PC-3 (cell line): ENCODE measurements around the gene SMC1A. TPM values are rescaled to one million over a fixed set of nuclear protein-coding genes. Genes with fewer than 3 reads are reported as not detected.

Source experiments
- ATAC-seq: fragments of 200-7000 bp; cut with Tn5 transposase; 2 replicates; pipeline ENCODE4 v1.9.1; 2020; ENCODE audit warnings: mild to moderate bottlenecking, moderate library complexity
- BruUV-seq: library from RNA; stranded (reverse); fragments of 400-500 nt; replicated peaks from 2 replicates; lab custom pipeline; 2021; lab: Mats Ljungman, UMichigan
- CTCF ChIA-PET: fragments of 300-600 bp; sonication (Branson Sonifier 250); formaldehyde crosslinking; loops from one replicate; lab custom pipeline; 2022; ENCODE audit warnings: antibody characterized with exemption; lab: Charles Lee
- POLR2A ChIA-PET: fragments of 300-600 bp; sonication (Branson Sonifier 250); formaldehyde crosslinking; loops from one replicate; lab custom pipeline; 2022; ENCODE audit warnings: antibody characterized with exemption; ENCODE audit not compliant: unreplicated experiment; lab: Charles Lee
- DNase-seq: peaks from one replicate; pipeline ENCODE4 v3.0.0-alpha.2; 2015
- H2AFZ ChIP-seq: fragments of 300-600 bp; sonication (generic); 2 replicates; pipeline ENCODE4 v1.6.0; 2016; ENCODE audit warnings: antibody characterized with exemption, low read length
- H3F3A ChIP-seq: fragments of 300-600 bp; sonication (generic); one replicate; pipeline ENCODE4 v1.6.0; 2017; ENCODE audit warnings: antibody characterized with exemption, low read length, control low read depth, mild to moderate bottlenecking; ENCODE audit not compliant: unreplicated experiment
- H3K27ac ChIP-seq: fragments of 300-600 bp; sonication (generic); 2 replicates; pipeline ENCODE4 v1.5.1; 2016; ENCODE audit warnings: mild to moderate bottlenecking, low read length
- H3K27me3 ChIP-seq: fragments of 300-600 bp; sonication (generic); 2 replicates; pipeline ENCODE4 v1.6.1; 2016; ENCODE audit warnings: low read length, mixed read lengths
- H3K36me3 ChIP-seq: fragments of 300-600 bp; sonication (generic); 2 replicates; pipeline ENCODE4 v1.6.1; 2016; ENCODE audit warnings: low read depth, mixed run types, low read length, mixed read lengths
- H3K4me1 ChIP-seq: fragments of 300-600 bp; sonication (generic); 2 replicates; pipeline ENCODE4 v1.5.1; 2016; ENCODE audit warnings: low read length; ENCODE audit not compliant: insufficient read depth
- H3K4me2 ChIP-seq: fragments of 300-600 bp; sonication (generic); 2 replicates; pipeline ENCODE4 v1.6.0; 2016; ENCODE audit warnings: low read length
- H3K4me3 ChIP-seq: fragments of 300-600 bp; sonication (generic); 2 replicates; pipeline ENCODE4 v1.5.1; 2016; ENCODE audit warnings: mild to moderate bottlenecking, low read length, mixed read lengths
- H3K79me2 ChIP-seq: fragments of 300-600 bp; sonication (generic); 2 replicates; pipeline ENCODE4 v1.6.1; 2017; ENCODE audit warnings: low read length, mixed read lengths
- H3K9ac ChIP-seq: fragments of 300-600 bp; sonication (generic); 2 replicates; pipeline ENCODE4 v1.6.0; 2016; ENCODE audit warnings: mild to moderate bottlenecking, low read length
- H3K9me2 ChIP-seq: fragments of 300-600 bp; sonication (generic); replicated peaks from 2 replicates; pipeline ENCODE4 v1.6.1; 2016; ENCODE audit warnings: mixed run types, low read length, mixed read lengths
- H3K9me3 ChIP-seq: fragments of 300-600 bp; sonication (generic); 2 replicates; pipeline ENCODE4 v1.6.1; 2016; ENCODE audit warnings: low read length, mixed read lengths
- H4K20me1 ChIP-seq: fragments of 300-600 bp; sonication (generic); 2 replicates; pipeline ENCODE4 v1.6.1; 2016; ENCODE audit warnings: low read length, mixed read lengths
- CTCF ChIP-seq: fragments of 300-600 bp; sonication (generic); conservative IDR thresholded peaks from 2 replicates; pipeline ENCODE4 v1.5.1; 2017; ENCODE audit warnings: antibody characterized with exemption, low read depth, mild to moderate bottlenecking, low read length
- EZH2 ChIP-seq: fragments of 300-600 bp; sonication (generic); IDR thresholded peaks from one replicate; pipeline ENCODE4 v1.6.1; 2017; ENCODE audit warnings: antibody characterized with exemption, mild to moderate bottlenecking, low read length; ENCODE audit not compliant: unreplicated experiment
- EZH2phosphoT487 ChIP-seq: fragments of 300-600 bp; sonication (generic); IDR thresholded peaks from 2 replicates; pipeline ENCODE4 v1.6.1; 2018; ENCODE audit warnings: mild to moderate bottlenecking, antibody characterized with exemption, low read length, borderline replicate concordance
- intact Hi-C: fragments of 100-400 bp; cut with micrococcal nuclease; formaldehyde crosslinking; loops from 2 replicates; pipeline ENCODE4 v1.9.0; 2023
- total RNA-seq: library from RNA; depleted of rRNA; stranded (reverse); fragments of >200 nt; gene quantifications from 2 replicates; pipeline ENCODE4 v1.2.3, GENCODE V29; 2014

Gene SMC1A
- total RNA-seq, 1 experiment from 2014 or later = 47.6 TPM

GRCh38 chrX:53412446-53412845, 10.0 kb downstream of the SMC1A start:
- intact Hi-C loops = no loop called here
- CTCF ChIA-PET = no interaction called here

GRCh38 chrX:53403535-53403934, 18.9 kb downstream of the SMC1A start:
- Histone ChIP-seq H3K4me3 (no peak overlapping the region), H3K9ac (no peak overlapping the region), H3K4me1 (no peaks in the 10 kb centered on the region), H4K20me1 (no peaks in the 10 kb centered on the region), H2AFZ (no peak overlapping the region), H3K9me2 (no peaks in the 10 kb centered on the region), H3F3A (no peaks in the 10 kb centered on the region), H3K36me3 (peaks cover 64% of the 10 kb centered on the region), H3K9me3 (no peaks in the 10 kb centered on the region), H3K79me2 (no peaks in the 10 kb centered on the region), H3K27ac (no peak overlapping the region), H3K27me3 (no peaks in the 10 kb centered on the region), H3K4me2 (no peak overlapping the region)
- ATAC-seq (no peak), DNase-seq (no peak)
- CTCF ChIA-PET = no interaction called here
- intact Hi-C loops = no loop called here
- POLR2A ChIA-PET = no interaction called here
- no TSS peak for BruUV-seq
- TF ChIP-seq EZH2phosphoT487 (no peak), EZH2 (no peak), CTCF (no peak)

More at GRCh38 chrX:53412446-53412845, 10.0 kb downstream of the SMC1A start:
- Histone ChIP-seq H2AFZ (no peak overlapping the region), H3K9me2 (no peaks in the 10 kb centered on the region), H3K4me2 (no peak overlapping the region), H3K27ac (no peak overlapping the region), H3K9me3 (no peaks in the 10 kb centered on the region), H3K36me3 (peaks cover 41% of the 10 kb centered on the region), H3K4me3 (no peak overlapping the region), H3K9ac (no peak overlapping the region), H3K4me1 (no peaks in the 10 kb centered on the region), H3F3A (no peaks in the 10 kb centered on the region), H3K27me3 (no peaks in the 10 kb centered on the region), H3K79me2 (peaks cover 36% of the 10 kb centered on the region), H4K20me1 (peaks cover 6% of the 10 kb centered on the region; the same call in 1 of the 2 replicates)
- DNase-seq (no peak), ATAC-seq (no peak)
- no TSS peak for BruUV-seq
- POLR2A ChIA-PET = no interaction called here
- TF ChIP-seq CTCF (no peak), EZH2phosphoT487 (no peak), EZH2 (no peak)

DNA sequence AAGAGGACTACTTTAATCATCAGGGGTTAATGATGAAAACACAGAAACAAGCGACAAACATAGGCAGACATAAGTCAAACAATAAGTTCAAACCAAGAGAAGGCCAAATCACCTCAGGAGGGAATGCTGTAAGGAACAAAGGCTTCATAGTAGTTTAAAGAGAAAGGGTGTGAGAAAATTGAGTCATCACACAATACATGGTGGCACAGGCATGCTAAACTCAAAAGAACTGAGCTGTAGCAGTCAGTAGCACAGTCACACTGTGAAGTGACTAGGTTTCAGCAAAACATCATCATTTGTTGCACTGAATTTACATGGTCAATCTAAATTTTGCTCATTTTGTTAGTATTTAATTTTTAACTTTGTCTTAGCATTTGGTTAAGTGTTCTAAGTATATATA, 24.2 kb downstream of the SMC1A start:
- no peak for TF ChIP-seq EZH2
- no peak for TF ChIP-seq EZH2phosphoT487
- no peak for TF ChIP-seq CTCF
- H4K20me1 ChIP-seq = no peaks in the 10 kb centered on the region
- no peaks in the 10 kb centered on the region for H3K9me2 ChIP-seq
- H3K4me1 ChIP-seq = no peaks in the 10 kb centered on the region
- no peaks in the 10 kb centered on the region for H3K79me2 ChIP-seq
- ChIA-PET CTCF (no interaction called here), POLR2A (no interaction called here)
- no peak overlapping the region for H3K4me2 ChIP-seq
- intact Hi-C loops = no loop called here
- H3K36me3 ChIP-seq = peaks cover 37% of the 10 kb centered on the region
- no peaks in the 10 kb centered on the region for H3F3A ChIP-seq
- DNase-seq (no peak), ATAC-seq (no peak; the same call in 1 of the 2 replicates)
- H3K27ac ChIP-seq = no peak overlapping the region
- BruUV-seq = no TSS peak
- no peaks in the 10 kb centered on the region for H3K9me3 ChIP-seq
- H3K27me3 ChIP-seq = no peaks in the 10 kb centered on the region
- no peak overlapping the region for H3K9ac ChIP-seq
- H3K4me3 ChIP-seq = no peak overlapping the region
- no peak overlapping the region for H2AFZ ChIP-seq
